ENCODE data around the gene TAX1BP1.

The TAX1BP1 gene

GRCh38 chr7:27739909-27740448 lies at the start of gene TAX1BP1:
Gene TAX1BP1 (plus strand): TSS chr7:27740162. CDS start chr7:27748525, 8,363 bp downstream.
- peak; percentile 64 for DNase-seq (ENCODE audit: low read depth)

GRCh38 chr7:27690649-27691048 lies 49.3 kb upstream of the TAX1BP1 start:
- no peak for DNase-seq (ENCODE audit: low read depth)

GRCh38 chr7:27693794-27694193 lies 46.2 kb upstream of the TAX1BP1 start:
- DNase-seq (ENCODE audit: low read depth): no peak

DNA sequence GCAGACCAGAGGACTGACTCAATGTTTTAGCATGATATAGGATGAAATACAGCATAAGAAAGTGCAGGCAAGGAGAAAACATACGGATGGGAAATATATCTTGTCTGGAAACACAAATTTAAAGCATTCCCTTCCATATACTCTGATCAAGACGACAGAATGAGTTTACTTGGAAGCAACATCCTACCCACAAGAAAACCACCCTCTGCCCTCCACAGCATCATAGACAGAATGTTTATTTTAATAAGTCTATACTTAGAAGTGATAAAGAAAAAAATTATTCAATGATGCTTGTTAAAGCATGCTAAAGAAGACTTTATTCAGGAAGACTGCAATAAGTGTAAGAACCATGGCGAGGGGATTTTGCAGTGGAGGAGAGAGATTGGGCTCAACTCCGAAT lies 44.9 kb upstream of the TAX1BP1 start:
- DNase-seq (ENCODE audit: low read depth): no peak

DNA sequence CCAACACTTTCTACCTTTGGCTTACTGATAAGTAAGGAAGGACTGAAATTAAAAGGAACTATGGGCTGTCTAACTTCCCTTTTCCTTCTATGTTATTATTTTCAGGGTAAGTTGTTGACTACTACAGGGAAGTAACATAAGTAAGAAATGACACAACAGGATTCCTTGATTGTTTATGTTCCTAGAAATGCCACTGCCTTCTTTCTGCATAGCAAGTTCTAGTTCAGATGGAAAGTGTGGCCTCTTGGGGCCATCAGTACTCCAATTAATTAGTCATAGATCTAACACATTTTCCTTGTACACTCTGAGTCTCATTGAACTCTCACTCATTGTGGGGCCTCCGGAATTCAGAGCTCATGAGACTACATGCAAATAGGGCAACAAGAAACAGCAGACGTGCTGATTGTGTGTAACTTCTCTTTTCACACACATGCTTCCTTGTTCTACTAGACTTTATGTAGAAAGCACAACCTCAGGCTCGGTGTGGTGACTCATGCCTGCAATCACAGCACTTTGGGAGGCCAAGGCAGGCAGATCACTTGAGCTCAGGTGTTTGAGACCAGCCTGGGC lies 42.0 kb upstream of the TAX1BP1 start:
- no peak for DNase-seq (ENCODE audit: low read depth)

DNA sequence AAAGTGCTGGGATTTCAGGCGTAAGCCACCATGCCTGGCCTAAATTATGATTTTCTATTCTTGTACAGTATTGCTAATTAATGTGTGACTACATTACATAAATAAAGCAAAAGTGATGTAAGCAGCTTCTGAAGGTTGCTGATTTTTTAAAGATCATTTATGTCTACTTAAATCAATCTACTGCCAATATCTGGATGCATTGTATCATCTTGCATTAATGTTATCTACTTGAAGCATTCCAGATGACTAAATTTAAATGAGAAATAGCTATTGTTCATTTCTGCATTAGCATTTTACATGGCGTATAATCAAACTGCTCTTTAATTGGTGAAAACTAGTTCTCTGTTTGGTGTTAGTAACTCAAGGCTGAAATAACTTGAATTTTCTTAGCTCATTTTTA lies 40.2 kb upstream of the TAX1BP1 start:
- no peak for DNase-seq (ENCODE audit: low read depth)

DNA sequence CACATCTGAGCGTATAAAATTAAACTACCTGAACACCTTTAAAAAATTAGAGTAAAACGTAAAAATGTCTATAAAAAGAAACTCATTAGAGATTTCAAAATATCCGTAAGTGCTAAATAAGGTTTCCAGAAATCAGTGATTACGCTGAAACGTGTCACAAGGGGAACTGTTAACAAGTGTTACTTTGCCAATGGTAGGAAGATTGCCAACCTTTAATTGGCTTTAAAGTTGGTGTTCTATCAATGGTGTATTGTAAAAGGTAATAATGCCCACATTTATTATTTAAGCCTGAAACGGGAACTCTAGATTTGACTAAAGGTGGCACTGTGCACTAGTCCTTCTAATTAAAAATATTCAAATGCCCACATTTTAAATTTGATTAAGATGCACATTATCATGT lies 39.5 kb upstream of the TAX1BP1 start:
- no peak for DNase-seq (ENCODE audit: low read depth)

DNA sequence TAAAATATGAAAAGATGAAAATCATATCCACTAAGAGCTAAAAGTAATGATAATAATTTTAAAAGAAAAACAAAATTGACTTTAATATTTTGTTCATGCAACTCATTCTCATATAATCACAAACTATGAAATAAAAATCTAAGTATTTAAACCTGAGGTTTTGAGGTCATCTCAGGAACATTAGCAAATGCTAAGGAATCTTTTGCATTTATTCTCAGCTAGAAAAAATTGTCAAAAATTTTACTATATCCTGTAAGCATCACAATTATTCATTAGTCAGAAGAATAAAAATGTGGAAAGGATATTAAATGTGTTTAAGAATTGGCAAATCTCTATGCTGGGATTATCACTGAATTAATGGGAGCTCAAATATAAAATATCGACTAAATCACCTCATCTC lies 36.8 kb upstream of the TAX1BP1 start:
- no peak for DNase-seq (ENCODE audit: low read depth)

DNA sequence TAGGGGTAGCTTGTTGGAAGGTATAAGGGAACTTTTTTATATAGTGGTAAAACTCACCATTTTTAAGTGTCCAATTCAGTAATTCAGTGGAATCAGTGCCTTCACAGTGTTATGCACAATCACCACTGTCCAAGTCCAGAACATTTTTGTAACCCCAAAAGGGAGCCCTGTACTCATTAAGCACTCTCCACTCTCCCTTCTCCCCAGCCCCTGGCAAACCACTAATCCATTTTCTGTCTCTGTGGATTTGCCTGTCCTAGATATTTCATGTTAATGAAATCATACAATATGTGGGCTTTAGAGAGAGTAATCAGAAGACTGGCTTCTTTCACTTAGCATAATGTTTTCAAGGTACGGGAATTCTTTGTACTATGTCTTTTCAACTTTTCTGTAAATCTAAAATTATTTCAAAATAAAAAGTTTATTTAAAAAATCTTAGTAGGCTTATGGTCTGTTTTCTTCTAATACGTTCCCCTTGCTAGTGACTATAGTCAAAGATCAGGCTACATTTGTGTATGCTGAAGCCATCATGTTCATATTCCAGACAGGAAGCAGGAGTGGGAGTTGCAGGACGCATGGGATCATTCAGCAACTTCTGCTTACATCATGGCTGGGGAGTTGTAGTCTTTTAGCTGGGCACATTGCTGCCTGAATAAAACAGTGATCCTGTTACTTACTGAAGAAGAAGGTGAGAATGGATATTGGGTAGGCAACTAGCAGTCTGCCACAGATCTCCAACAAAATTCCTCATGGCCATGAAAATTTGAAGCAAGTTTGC lies 35.4 kb upstream of the TAX1BP1 start:
- DNase-seq (ENCODE audit: low read depth): no peak

DNA sequence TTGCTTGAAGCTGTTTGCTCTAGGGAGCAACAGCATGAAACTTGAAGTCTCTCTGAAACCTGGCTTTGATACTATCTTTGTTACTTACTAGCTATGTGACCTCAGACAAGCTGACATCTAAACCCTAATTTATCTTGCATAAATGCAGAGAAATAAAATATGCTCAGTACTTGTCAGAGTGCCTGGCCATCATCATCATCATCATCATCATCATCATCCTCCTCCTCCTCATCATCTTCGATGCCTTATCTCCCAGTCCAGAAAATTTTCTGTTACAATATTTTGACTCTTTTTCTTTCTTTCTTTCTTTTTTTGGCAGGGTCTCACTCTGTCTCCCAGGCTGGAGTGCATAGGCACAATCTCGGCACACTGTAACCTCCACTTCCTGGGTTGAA lies 34.8 kb upstream of the TAX1BP1 start:
- DNase-seq (ENCODE audit: low read depth): no peak

GRCh38 chr7:27708485-27708884 lies 31.5 kb upstream of the TAX1BP1 start:
- DNase-seq (ENCODE audit: low read depth): no peak

- no peak for DNase-seq (ENCODE audit: low read depth)
Observed at GRCh38 chr7:27709137-27710075, 30.6 kb upstream of the TAX1BP1 start.

GRCh38 chr7:27712217-27712616 lies 27.7 kb upstream of the TAX1BP1 start:
- DNase-seq (ENCODE audit: low read depth): no peak

GRCh38 chr7:27714831-27715444 lies 25.0 kb upstream of the TAX1BP1 start:
- DNase-seq (ENCODE audit: low read depth): no peak

DNA sequence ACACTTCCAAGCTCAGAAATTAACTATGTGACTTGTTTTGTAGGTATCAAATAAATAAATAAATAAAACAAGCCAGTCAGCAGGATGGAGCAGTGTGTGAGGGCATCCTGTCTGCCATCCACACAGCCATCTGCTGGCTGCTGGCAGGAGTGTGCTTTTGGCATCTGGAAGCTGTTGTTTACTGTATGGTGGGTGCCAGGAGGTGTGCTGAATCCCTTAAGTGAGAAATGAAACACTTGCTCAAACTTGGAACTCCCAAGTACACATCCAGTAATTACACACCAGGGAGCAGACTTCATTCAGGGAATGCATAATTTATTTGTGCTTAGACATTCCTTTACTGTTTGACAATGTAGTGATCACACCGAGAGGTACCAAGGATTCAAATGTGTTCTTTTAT lies 16.9 kb upstream of the TAX1BP1 start:
- no peak for DNase-seq (ENCODE audit: low read depth)

DNA sequence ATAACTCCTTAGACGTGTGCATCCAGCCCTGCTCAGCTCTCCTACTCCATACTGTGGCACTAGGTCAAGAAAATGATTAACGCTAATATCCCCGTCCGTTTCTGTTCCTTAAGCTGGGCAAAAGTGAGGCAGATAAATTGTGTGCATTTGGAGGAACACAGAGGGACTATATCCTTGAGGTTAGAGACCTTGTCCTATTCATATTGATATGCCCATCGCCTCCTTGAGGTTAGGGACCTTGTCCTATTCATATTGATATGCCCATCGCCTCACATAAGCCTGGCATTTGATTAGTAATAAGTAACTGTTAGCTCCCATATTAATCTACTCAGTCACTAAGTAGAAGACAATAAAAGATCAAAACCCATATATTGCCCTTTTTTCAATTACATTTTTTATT lies 12.9 kb upstream of the TAX1BP1 start:
- DNase-seq (ENCODE audit: low read depth): no peak

DNA sequence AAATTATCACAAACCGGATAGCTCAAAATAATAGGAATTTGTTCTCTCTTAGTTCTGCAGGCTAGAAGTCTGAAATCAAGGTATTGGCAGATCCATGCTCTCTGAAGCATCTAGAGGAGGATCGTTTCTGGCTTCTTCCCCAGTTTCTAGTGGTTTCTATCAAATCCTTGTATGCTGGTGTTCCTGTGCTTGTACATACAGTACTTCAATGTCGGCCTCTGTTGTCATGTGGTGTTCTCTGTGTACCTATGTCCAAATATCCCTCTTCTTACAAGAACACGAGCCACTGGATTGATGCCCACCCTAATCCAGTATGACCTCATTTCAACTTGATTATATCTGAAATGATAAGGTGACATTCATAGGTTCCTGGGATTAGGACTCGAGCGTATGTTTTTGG lies 9.8 kb upstream of the TAX1BP1 start:
- no peak for DNase-seq (ENCODE audit: low read depth)

GRCh38 chr7:27734583-27734982 lies 5.4 kb upstream of the TAX1BP1 start:
- no peak for DNase-seq (ENCODE audit: low read depth)

DNA sequence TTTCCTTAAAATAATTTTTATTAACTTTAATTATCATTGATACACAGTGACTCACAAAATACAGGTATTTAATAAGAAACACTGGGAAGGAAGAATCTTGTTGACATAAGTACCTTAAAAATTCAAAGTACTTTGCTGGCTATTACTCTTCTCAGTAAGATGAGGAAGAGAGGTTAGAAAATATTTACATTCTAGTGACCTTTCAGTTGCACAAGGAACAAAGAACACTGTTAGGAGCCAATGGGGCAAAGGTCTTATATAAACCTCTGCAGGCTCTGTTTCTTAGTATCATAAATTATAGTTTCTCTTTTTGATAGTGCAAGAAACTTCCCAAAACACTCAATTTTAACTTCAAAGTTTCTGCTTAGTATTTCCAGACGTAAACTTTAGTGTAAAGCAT lies 4.8 kb upstream of the TAX1BP1 start:
- no peak for DNase-seq (ENCODE audit: low read depth)

DNA sequence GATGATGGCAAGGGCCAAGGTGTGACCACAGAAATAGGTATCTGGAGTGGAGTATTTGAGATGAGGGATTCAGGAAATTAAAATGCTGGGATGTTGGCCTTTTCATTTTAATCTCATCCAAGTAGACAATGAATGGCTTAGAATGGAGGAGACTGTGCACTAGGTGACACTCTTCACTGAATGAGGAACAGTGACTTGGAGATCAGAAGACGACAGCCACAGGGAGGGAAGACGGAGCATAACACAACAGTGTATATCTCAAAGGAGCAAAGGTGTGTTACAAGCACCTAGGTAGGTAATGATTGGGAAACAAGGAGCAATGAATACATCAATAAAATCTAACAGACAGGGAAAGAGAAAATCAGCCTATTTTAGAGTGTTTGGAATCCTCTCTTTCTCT lies 4.1 kb upstream of the TAX1BP1 start:
- DNase-seq (ENCODE audit: low read depth): no peak

- DNase-seq (ENCODE audit: low read depth): no peak
Observed at GRCh38 chr7:27737178-27737577, 2.8 kb upstream of the TAX1BP1 start.

DNA sequence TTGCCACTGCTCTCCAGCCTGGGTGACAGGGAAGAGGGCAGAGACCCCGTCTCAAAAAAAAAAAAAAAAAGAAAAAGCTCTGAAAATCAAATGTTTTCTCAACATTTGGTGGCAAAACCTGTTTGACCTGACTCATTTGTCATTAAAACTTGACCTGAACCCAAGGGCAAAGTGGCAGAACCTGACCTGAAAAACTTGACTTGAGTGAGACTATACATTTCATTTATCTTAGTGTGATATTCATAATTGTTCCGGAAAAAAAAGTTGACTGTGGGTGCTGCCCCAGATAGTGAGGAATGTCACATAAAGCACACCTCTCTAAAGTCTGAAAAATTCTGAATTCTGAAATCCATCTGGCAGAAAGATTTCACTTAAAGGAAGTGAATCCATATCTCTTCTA lies 2.3 kb upstream of the TAX1BP1 start:
- no peak for DNase-seq (ENCODE audit: low read depth)
